ENCODE results near the gene WDR62.
"Not testable (repeated sequence)": the region's sequence is repeated elsewhere in the genome, so short reads cannot be mapped to it uniquely, and the experiment has no call there.

GRCh38 chr19:36131221-36131620 is 76.5 kb downstream of the WDR62 start:
- TF ChIP-seq, protein P1, sequence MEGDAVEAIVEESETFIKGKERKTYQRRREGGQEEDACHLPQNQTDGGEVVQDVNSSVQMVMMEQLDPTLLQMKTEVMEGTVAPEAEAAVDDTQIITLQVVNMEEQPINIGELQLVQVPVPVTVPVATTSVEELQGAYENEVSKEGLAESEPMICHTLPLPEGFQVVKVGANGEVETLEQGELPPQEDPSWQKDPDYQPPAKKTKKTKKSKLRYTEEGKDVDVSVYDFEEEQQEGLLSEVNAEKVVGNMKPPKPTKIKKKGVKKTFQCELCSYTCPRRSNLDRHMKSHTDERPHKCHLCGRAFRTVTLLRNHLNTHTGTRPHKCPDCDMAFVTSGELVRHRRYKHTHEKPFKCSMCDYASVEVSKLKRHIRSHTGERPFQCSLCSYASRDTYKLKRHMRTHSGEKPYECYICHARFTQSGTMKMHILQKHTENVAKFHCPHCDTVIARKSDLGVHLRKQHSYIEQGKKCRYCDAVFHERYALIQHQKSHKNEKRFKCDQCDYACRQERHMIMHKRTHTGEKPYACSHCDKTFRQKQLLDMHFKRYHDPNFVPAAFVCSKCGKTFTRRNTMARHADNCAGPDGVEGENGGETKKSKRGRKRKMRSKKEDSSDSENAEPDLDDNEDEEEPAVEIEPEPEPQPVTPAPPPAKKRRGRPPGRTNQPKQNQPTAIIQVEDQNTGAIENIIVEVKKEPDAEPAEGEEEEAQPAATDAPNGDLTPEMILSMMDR (IDR thresholded peaks at IDR 0.05; ENCODE audit: control extremely low read depth in 1 of 3, insufficient read depth in 1 of 3, low read depth in 1 of 3, low read length in 3 of 3), result not testable (repeated sequence)
- TF ChIP-seq FOSL1 (IDR thresholded peaks at IDR 0.05; ENCODE audit: insufficient read depth, low read depth, low read length), result not testable (repeated sequence)
